Measurements from ENCODE around the gene SRP14.

Gene SRP14

GRCh38 chr15:40067921-40068624, 29.1 kb upstream of the SRP14 start:
- DNase-seq (ENCODE audit: low spot score) = no peak

DNA sequence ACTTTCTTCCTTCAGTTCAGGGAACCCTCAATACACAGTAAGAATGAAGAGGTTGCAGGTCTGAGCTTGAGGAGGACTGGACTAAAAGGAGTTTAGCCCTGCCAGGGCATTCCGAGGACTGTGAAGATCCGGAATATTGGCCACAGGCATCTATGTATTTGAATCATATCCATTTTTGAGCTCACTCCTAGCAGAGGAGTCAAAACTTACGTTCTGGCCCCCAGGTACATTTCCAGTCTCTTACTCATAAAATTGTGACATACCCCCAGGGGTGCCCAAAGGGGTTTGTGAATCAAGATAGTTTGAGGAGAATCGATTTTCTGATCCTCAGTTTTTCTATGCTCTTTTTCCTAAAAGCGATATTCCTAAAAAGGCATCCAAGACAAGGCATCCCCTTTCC, 27.6 kb upstream of the SRP14 start:
- no peak for DNase-seq (ENCODE audit: low spot score)

DNA sequence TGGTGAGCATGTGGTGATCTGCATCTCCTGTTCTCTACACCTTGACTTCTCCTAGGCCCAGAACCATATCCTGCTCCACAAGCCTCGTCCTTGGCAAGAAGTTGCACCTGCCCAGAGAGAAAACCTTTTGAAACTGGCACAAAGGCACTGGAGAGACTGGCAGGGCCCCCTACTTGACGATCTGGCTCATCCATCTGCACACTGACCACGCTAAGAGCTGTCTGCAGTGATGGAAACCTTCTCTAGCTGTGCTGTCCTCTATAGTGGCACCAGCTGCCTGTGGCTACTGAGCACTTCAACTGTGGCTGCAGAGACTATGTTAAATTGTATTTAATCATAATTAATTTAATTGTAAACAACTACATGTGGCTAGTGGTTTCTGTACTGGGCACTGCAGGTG, 26.2 kb upstream of the SRP14 start:
- DNase-seq (ENCODE audit: low spot score) = no peak

- DNase-seq (ENCODE audit: low spot score) = no peak
Measured at GRCh38 chr15:40064231-40064894, 25.4 kb upstream of the SRP14 start.

DNA sequence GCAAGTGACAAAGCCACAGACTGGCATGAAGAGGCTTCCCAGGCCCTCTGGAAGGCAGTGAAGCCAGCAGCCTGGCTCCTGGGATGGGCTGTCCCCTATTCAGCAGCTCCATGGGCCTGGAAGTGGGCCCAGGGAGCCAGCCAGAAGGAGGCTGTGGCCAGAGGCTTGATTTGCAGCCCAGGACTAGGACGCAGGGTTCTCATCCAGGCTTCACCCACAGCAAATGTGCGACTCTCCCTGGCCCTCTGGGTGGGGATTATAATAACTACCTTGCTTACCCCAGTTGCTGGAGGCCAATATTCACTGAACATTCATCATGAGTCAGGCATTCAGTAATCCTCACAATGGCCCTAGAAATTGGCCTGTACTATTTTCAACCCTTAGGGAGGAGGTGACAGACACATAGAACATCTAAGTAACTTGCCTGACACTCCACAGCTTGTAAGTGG, 24.6 kb upstream of the SRP14 start:
- no peak for DNase-seq (ENCODE audit: low spot score)

GRCh38 chr15:40062816-40063562, 24.0 kb upstream of the SRP14 start:
- no peak for DNase-seq (ENCODE audit: low spot score)

GRCh38 chr15:40061212-40061901, 22.4 kb upstream of the SRP14 start:
- no peak for DNase-seq (ENCODE audit: low spot score)

DNA sequence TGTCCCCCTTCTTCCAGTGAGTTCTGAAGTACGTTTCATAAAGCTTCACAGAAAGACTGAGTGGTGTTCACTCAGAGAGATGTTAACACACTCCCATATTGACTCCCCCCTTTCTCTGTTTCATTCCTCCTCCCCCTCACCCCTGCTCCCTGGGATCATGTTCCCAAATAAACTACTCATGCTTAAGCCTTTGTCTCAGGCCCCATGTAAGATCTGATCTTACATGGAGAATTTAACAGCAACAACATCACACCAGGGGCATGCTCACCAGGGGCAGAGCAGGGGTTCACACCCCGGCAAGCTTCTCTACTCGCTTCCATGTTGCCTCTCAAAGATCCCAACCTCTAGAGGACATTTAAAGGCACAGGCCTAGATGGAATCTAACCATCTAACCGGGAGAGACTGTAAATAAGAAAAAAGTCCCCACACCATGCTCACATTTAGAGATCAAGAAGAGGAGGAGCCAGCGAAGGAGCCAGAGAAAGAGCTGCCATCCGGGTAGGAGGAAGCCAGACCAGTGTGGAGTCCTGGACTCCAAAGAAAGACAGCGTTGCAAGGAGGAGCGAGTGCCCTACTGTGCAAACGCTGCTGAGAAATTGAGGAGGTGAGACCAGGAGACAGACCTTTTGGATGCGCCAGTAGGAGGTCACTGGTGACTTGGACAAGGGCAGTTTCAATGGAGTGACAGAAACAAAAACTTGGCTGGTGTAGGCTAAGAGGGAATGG, 21.4 kb upstream of the SRP14 start:
- no peak for DNase-seq (ENCODE audit: low spot score)

DNA sequence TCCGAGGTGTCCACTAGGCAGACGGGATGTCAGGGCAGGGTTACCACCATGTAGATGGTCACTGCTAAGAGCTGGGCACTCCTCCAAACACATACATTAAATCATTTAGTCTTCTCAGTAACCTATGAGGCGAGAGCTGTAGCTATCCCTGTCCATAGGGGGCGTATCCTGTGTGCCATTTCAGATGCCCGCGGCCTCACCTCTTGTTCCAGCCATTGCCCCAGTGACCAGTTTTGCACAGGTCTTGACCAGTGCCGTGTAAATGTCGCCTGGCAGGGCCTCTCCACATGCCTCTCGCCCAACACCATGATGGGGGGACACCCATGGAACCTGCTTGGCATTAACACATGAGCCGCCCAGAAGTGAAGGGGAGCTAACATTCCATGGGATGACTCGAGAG, 20.8 kb upstream of the SRP14 start:
- DNase-seq (ENCODE audit: low spot score) = no peak

GRCh38 chr15:40058476-40059140, 19.6 kb upstream of the SRP14 start:
- DNase-seq (ENCODE audit: low spot score) = peak; percentile 74

- no peak for DNase-seq (ENCODE audit: low spot score)
Measured at GRCh38 chr15:40055576-40056293, 16.8 kb upstream of the SRP14 start.

- peak; percentile 59 for DNase-seq (ENCODE audit: low spot score)
Measured at GRCh38 chr15:40054855-40055575, 16.0 kb upstream of the SRP14 start.

- DNase-seq (ENCODE audit: low spot score) = no peak
Measured at GRCh38 chr15:40054605-40054854, 15.5 kb upstream of the SRP14 start.

DNA sequence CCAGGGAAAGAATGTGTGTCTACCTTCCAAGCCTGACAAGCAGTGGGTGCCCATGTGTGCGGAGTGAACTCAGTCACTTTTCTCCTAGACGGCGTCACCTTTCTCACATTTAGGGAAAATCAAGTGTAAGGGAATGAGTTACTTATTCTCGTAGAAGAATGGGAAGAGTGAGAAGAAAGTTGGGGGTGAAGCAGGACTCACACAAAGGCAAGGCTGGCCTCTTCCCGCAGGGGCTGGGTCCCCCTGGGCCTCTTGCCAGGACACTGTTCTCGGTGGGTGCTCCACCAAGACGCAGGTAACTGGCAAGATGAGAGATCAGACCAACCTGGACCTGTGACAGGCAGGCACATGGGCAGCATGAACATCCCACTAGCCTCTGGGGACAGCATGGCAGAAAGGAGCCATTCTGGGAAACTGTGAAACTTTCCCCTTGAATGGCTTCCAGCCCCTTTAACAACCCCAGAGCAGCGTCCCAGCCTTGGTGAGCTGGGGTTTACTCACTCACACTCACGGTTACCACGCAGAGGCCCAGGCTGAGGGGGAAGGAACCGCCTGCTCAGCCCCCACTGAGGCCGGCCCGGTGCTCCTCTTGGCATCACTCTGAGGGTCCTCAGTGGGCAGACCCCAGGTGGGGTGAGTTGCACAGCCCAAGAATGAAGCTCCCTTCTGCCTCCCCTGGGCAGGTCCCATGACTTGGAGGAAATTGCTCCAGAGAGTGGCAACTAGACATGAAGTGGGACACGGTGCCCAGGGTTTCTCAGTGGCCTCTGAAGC, 15.0 kb upstream of the SRP14 start:
- DNase-seq (ENCODE audit: low spot score) = no peak

DNA sequence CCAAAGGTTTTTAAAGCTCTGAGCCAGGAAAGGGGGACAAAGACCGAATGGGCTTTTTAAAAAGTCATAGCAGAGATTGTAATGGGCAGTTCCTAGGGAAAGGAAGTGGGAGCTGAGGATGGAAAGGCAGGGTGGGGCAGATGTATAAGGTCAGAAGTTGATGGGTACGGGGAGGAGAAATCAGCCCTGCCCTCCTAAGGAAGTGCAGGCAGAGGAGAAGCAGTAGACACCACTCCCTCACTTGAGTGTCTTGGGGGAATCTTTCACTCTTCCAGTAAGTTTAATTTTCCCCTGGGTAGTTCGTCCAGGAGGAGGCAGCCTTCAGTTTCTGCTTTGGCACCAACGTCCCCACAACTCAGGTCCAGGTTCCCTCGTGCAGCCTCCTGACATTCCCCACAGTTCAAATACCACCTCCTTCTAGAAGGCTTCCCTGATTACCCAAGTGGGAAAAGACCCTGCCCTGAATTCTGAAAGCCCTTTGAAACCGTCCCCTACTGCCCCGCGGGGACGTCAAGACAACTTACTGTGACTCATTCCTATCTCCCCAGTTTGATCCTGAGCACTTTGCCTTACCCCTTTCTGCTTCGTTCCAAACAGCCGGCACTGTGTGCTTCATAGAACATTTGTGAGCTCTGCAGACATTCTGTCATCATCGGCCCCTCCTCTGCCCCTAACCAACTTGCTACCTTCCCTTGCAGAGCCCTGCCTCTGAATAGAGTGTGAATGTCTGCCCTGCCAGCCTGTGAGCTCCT, 14.3 kb upstream of the SRP14 start:
- no peak for DNase-seq (ENCODE audit: low spot score)

- DNase-seq (ENCODE audit: low spot score) = no peak
Measured at GRCh38 chr15:40052604-40053003, 13.6 kb upstream of the SRP14 start.

GRCh38 chr15:40051616-40052415, 12.8 kb upstream of the SRP14 start:
- DNase-seq (ENCODE audit: low spot score) = no peak
